8988T (cell line): ENCODE data around the gene GON7.
A peak's percentile ranks its signal among the peaks of the same experiment; 100 is the strongest.
"Not testable (repeated sequence)": the region's sequence is repeated elsewhere in the genome, so short reads cannot be mapped to it uniquely, and the experiment has no call there.

Source experiments
- DNase-seq: peaks from one replicate; pipeline ENCODE4 v3.0.0; 2011

GON7 gene

GRCh38 chr14:93199031-93199430 lies 7.8 kb downstream of the GON7 start:
- DNase-seq: no peak

GRCh38 chr14:93195316-93195999 lies 11.4 kb downstream of the GON7 start:
- DNase-seq: no peak

GRCh38 chr14:93186956-93187355 lies 19.9 kb downstream of the GON7 start:
- no peak for DNase-seq

- no peak for DNase-seq
Observed at GRCh38 chr14:93186466-93186865, 20.4 kb downstream of the GON7 start.

GRCh38 chr14:93185349-93185720 lies 21.5 kb downstream of the GON7 start:
- DNase-seq: no peak

- peak; percentile 77 for DNase-seq
Observed at GRCh38 chr14:93184391-93185348, 22.2 kb downstream of the GON7 start, which contains the start of the genes LYSET and MOAP1. LYSET (plus strand) TSS chr14:93185317; CDS start chr14:93185406, 89 bp downstream. MOAP1 (minus strand) TSS chr14:93184897; CDS start chr14:93184242, 655 bp downstream.

- no peak for DNase-seq
Observed at GRCh38 chr14:93183596-93184317, 23.1 kb downstream of the GON7 start.

- DNase-seq: no peak
Observed at GRCh38 chr14:93175492-93175891, 31.4 kb downstream of the GON7 start.

GRCh38 chr14:93174731-93175130 lies 32.1 kb downstream of the GON7 start:
- DNase-seq: not testable (repeated sequence)

- DNase-seq: no peak
Observed at GRCh38 chr14:93173943-93174395, 32.9 kb downstream of the GON7 start.

- no peak for DNase-seq
Observed at GRCh38 chr14:93171376-93171775, 35.5 kb downstream of the GON7 start.

GRCh38 chr14:93170141-93170540 lies 36.7 kb downstream of the GON7 start:
- not testable (repeated sequence) for DNase-seq

- not testable (repeated sequence) for DNase-seq
Observed at GRCh38 chr14:93169619-93170018, 37.2 kb downstream of the GON7 start.

- DNase-seq: not testable (repeated sequence)
Observed at GRCh38 chr14:93168610-93169009, 38.3 kb downstream of the GON7 start.

- not testable (repeated sequence) for DNase-seq
Observed at GRCh38 chr14:93165271-93166265, 41.3 kb downstream of the GON7 start.

GRCh38 chr14:93163564-93163963 lies 43.3 kb downstream of the GON7 start:
- DNase-seq: no peak

GRCh38 chr14:93161411-93161940 lies 45.4 kb downstream of the GON7 start:
- DNase-seq: no peak

GRCh38 chr14:93160353-93160801 lies 46.5 kb downstream of the GON7 start:
- peak; percentile 49 for DNase-seq

GRCh38 chr14:93159625-93160352 lies 47.1 kb downstream of the GON7 start:
- not testable (repeated sequence) for DNase-seq

GRCh38 chr14:93158349-93158748 lies 48.5 kb downstream of the GON7 start:
- DNase-seq: not testable (repeated sequence)
